Smooth muscle cell (in vitro differentiated cells): ENCODE data around the gene PCDHGA9. TPM values are rescaled to one million over a fixed set of nuclear protein-coding genes. Genes with fewer than 3 reads are reported as not detected.

Experiments
- DNase-seq: peaks from one replicate; lab custom pipeline; 2025; ENCODE audit not compliant: unreplicated experiment; lab: John Stamatoyannopoulos, UW
- H2AFZ ChIP-seq: fragments of 200-600 bp; sonication (generic); 2 replicates; pipeline ENCODE4 v1.6.0; 2016; ENCODE audit warnings: antibody characterized with exemption, low read depth, mild to moderate bottlenecking
- H3F3A ChIP-seq: fragments of 200-600 bp; sonication (generic); 2 replicates; pipeline ENCODE4 v1.6.0; 2017; ENCODE audit warnings: antibody characterized with exemption, low read depth
- H3K27ac ChIP-seq: fragments of 200-600 bp; sonication (generic); 2 replicates; pipeline ENCODE4 v1.5.1; 2016; ENCODE audit warnings: low read depth, mild to moderate bottlenecking
- H3K27me3 ChIP-seq: fragments of 200-600 bp; sonication (generic); 2 replicates; pipeline ENCODE4 v1.6.1; 2016; ENCODE audit warnings: low read depth, mild to moderate bottlenecking
- H3K36me3 ChIP-seq: fragments of 200-600 bp; sonication (generic); 2 replicates; pipeline ENCODE4 v1.5.1; 2016; ENCODE audit warnings: low read depth
- H3K4me1 ChIP-seq: fragments of 200-600 bp; sonication (generic); 2 replicates; pipeline ENCODE4 v1.5.1; 2016; ENCODE audit warnings: low read depth
- H3K4me2 ChIP-seq: fragments of 200-600 bp; sonication (generic); 2 replicates; pipeline ENCODE4 v1.6.0; 2016; ENCODE audit warnings: mild to moderate bottlenecking
- H3K4me3 ChIP-seq: fragments of 200-600 bp; sonication (generic); 2 replicates; pipeline ENCODE4 v1.5.1; 2016; ENCODE audit warnings: mild to moderate bottlenecking
- H3K79me2 ChIP-seq: fragments of 200-600 bp; sonication (generic); 2 replicates; pipeline ENCODE4 v1.6.0; 2016; ENCODE audit warnings: low read depth, mild to moderate bottlenecking
- H3K9ac ChIP-seq: fragments of 200-600 bp; sonication (generic); 2 replicates; pipeline ENCODE4 v1.6.0; 2016; ENCODE audit warnings: low read depth
- H3K9me3 ChIP-seq: fragments of 200-600 bp; sonication (generic); replicated peaks from 2 replicates; pipeline ENCODE4 v1.5.1; 2016; ENCODE audit warnings: low read depth
- H4K20me1 ChIP-seq: fragments of 200-600 bp; sonication (generic); 2 replicates; pipeline ENCODE4 v1.6.0; 2016; ENCODE audit warnings: low read depth
- WGBS: methylation state at CpG from one replicate; pipeline ENCODE4 v1.1.7; 2016; ENCODE audit warnings: low lambda C conversion rate; 5-methylcytosine and 5-hydroxymethylcytosine counted together
- polyA plus RNA-seq: library from polyadenylated mRNA; unstranded; fragments of >200 nt; fragmentation: Nextera tagmentation; extraction: Ambion mirVana; gene quantifications from 2 replicates; pipeline ENCODE4 v1.2.1, GENCODE V29; 2016
- total RNA-seq: library from RNA; depleted of rRNA; stranded (reverse); fragments of >200 nt; gene quantifications from 2 replicates; pipeline ENCODE4 v1.2.3, GENCODE V29; 2014
- TF ChIP-seq, protein P1 (sequence below): fragments of 200-600 bp; sonication (generic); IDR thresholded peaks from 2 replicates; pipeline ENCODE4 v1.5.1; 2017; ENCODE audit warnings: borderline replicate concordance, mild to moderate bottlenecking, antibody characterized with exemption; ENCODE audit not compliant: insufficient read depth, poor library complexity, severe bottlenecking

Gene PCDHGA9
- total and polyA plus RNA-seq, 2 experiments from 2014 or later, result 0.23 to 2.9 TPM

DNA sequence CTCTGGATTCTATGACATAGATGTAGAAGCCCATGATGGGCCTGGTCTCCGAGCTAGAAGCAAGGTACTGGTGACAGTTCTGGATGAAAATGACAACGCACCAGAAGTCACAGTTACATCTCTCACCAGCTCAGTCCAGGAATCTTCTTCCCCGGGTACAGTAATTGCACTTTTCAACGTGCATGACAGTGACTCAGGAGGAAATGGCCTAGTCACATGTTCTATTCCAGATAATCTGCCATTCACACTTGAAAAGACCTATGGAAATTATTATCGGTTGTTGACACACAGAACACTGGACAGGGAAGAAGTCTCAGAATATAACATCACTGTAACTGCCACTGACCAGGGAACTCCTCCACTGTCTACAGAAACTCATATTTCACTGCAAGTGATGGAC is 46.4 kb upstream of the PCDHGA9 start:
- Histone ChIP-seq H3K4me1 (no peaks in the 10 kb centered on the region), H3K36me3 (no peaks in the 10 kb centered on the region), H3K27me3 (no peaks in the 10 kb centered on the region), H3K9me3 (peaks cover 6% of the 10 kb centered on the region), H4K20me1 (no peaks in the 10 kb centered on the region), H3K79me2 (no peaks in the 10 kb centered on the region), H3K4me3 (no peak overlapping the region), H2AFZ (no peak overlapping the region), H3F3A (no peaks in the 10 kb centered on the region), H3K9ac (no peak overlapping the region), H3K27ac (no peak overlapping the region), H3K4me2 (no peak overlapping the region)
- WGBS, result 84% methylated on average over 5 of the region's 5 CpGs
- TF ChIP-seq, protein P1, sequence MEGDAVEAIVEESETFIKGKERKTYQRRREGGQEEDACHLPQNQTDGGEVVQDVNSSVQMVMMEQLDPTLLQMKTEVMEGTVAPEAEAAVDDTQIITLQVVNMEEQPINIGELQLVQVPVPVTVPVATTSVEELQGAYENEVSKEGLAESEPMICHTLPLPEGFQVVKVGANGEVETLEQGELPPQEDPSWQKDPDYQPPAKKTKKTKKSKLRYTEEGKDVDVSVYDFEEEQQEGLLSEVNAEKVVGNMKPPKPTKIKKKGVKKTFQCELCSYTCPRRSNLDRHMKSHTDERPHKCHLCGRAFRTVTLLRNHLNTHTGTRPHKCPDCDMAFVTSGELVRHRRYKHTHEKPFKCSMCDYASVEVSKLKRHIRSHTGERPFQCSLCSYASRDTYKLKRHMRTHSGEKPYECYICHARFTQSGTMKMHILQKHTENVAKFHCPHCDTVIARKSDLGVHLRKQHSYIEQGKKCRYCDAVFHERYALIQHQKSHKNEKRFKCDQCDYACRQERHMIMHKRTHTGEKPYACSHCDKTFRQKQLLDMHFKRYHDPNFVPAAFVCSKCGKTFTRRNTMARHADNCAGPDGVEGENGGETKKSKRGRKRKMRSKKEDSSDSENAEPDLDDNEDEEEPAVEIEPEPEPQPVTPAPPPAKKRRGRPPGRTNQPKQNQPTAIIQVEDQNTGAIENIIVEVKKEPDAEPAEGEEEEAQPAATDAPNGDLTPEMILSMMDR, result no peak
- no peak for DNase-seq

DNA sequence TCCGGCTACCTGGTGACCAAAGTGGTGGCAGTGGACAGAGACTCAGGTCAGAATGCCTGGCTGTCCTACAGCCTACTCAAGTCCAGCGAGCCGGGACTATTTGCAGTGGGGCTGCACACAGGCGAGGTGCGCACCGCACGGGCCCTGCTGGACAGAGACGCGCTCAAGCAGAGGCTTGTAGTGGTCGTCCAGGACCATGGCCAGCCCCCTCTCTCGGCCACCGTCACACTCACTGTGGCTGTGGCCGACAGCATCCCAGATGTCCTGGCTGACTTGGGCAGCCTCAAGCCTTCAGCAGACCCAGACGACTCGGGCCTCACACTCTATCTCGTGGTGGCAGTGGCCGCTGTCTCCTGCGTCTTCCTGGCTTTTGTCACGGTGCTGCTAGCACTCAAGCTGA is 45.6 kb upstream of the PCDHGA9 start:
- Histone ChIP-seq H3K9ac (no peak overlapping the region), H3K4me2 (no peak overlapping the region), H3F3A (no peaks in the 10 kb centered on the region), H3K4me1 (no peaks in the 10 kb centered on the region), H3K9me3 (peaks cover 6% of the 10 kb centered on the region), H3K27me3 (no peaks in the 10 kb centered on the region), H3K79me2 (no peaks in the 10 kb centered on the region), H3K36me3 (no peaks in the 10 kb centered on the region), H3K4me3 (no peak overlapping the region), H2AFZ (no peak overlapping the region), H4K20me1 (no peaks in the 10 kb centered on the region), H3K27ac (no peak overlapping the region)
- TF ChIP-seq, protein P1, result no peak
- WGBS, result 89% methylated on average over 19 of the region's 19 CpGs
- DNase-seq, result no peak

GRCh38 chr5:141359790-141360426 is 42.7 kb upstream of the PCDHGA9 start, which contains the start of gene PCDHGB2:
Gene PCDHGB2, plus strand, starts transcription at chr5:141359994. Its CDS starts 142 bp downstream, at chr5:141360136.
- Histone ChIP-seq H2AFZ (no peak within 1 kb of the TSS), H3K4me2 (no peak within 1 kb of the TSS), H4K20me1 (no peaks in the 10 kb centered on the region), H3F3A (no peaks in the 10 kb centered on the region), H3K9ac (no peak within 1 kb of the TSS), H3K27me3 (no peaks in the 10 kb centered on the region), H3K27ac (no peak within 1 kb of the TSS), H3K79me2 (no peaks in the 10 kb centered on the region), H3K4me1 (no peaks in the 10 kb centered on the region), H3K36me3 (no peaks in the 10 kb centered on the region), H3K4me3 (no peak within 1 kb of the TSS), H3K9me3 (peaks cover 6% of the 10 kb centered on the region)
- 82% methylated on average over 24 of the region's 24 CpGs for WGBS
- no peak for DNase-seq
- TF ChIP-seq, protein P1, result peak; percentile 4

GRCh38 chr5:141360685-141361084 is 41.9 kb upstream of the PCDHGA9 start:
- H3K4me1 ChIP-seq, result no peaks in the 10 kb centered on the region
- no peaks in the 10 kb centered on the region for H3K79me2 ChIP-seq
- no peak overlapping the region for H3K9ac ChIP-seq
- TF ChIP-seq, protein P1, result no peak
- no peak overlapping the region for H2AFZ ChIP-seq
- no peaks in the 10 kb centered on the region for H4K20me1 ChIP-seq
- 95% methylated on average over 15 of the region's 15 CpGs for WGBS
- no peaks in the 10 kb centered on the region for H3F3A ChIP-seq
- no peak for DNase-seq
- H3K4me3 ChIP-seq, result no peak overlapping the region
- H3K9me3 ChIP-seq, result peaks cover 6% of the 10 kb centered on the region
- no peak overlapping the region for H3K4me2 ChIP-seq
- no peak overlapping the region for H3K27ac ChIP-seq
- no peaks in the 10 kb centered on the region for H3K36me3 ChIP-seq
- no peaks in the 10 kb centered on the region for H3K27me3 ChIP-seq
